GM19023 (cell line): Measurements from ENCODE around the gene VCL.

Experiments
- ATAC-seq: cut with Tn5 transposase; IDR thresholded peaks from one replicate; pipeline ENCODE4 v1.9.1; 2021; ENCODE audit warnings: mild to moderate bottlenecking, moderate library complexity; ENCODE audit not compliant: unreplicated experiment

VCL gene

DNA sequence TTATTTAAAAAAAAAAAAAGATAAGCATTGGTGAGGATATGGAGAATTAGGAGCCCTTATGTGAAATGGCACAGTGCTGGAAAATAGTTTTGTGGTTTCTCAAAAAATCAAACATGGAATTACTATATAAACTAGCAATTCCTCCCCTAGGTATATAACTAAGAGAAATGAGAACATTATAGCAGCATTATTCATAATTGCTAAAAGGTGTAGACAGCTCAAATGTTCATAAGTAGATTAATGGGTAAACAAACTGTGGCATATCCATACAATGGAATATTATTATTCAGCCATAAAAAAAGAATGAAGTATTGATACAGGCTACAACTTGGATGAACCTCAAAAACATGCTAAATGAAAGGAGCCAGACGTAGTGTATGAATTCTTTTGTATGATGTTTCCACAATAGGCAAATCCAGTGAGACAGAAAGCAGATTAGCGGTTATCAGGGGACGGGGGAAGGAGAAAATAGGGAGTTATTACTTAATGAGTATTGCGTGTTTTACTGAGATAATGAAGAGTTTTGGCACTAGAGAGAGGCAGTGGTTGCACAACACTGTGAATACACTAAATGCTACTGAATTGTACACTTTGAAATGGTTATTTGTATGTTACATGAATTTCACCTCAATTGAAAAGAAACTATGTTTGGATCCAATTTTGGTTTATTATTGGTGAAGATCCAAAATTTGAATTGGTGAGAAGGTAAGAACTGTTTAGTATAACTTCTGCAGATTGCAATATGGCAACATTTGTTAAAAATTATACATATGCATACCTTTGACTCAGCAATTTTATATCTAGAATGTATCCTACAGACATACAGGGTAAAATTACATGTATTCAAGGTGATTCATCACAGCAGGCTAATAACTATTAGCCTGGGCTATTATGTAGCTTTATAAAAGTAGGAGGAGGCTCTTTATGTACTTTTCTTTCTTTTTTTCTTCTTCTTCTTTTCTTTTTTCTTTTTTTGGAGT is 69.7 kb downstream of the VCL start:
- ATAC-seq = no peak

DNA sequence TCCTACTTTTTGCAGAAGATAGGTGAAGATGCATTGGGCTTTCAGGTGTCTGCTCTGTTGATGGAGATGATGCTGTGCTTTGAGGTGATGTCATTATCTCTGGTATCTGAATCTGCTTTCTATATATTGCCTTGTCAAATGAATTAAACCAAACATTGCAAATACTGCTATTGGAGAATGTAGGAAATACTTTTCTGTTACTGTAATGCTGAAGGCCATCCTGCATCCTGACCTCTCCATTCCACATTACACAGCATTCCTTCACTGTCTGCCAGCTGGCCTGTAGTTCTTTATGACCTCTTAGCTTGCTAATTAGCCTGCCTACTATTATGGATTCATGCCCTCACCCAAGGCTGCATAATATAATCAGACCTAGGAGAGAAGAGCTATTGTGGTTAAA is 73.2 kb downstream of the VCL start:
- ATAC-seq = no peak

DNA sequence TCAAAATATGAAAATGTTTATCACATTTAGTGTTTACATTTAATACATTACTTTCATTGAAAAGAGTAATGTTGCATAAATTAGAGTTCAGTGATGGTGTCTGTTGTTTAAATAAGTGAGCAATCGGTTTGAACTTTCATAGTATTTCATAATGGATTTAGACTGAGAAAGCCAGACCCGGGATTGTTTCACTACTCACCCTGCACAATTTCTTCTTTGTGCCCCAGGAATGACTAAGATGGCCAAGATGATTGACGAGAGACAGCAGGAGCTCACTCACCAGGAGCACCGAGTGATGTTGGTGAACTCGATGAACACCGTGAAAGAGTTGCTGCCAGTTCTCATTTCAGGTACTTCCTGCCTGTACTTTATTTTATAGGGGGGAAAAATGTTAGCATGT is 74.6 kb downstream of the VCL start:
- ATAC-seq = no peak

- no peak for ATAC-seq
Measured at GRCh38 chr10:74075906-74076305, 78.0 kb downstream of the VCL start.

DNA sequence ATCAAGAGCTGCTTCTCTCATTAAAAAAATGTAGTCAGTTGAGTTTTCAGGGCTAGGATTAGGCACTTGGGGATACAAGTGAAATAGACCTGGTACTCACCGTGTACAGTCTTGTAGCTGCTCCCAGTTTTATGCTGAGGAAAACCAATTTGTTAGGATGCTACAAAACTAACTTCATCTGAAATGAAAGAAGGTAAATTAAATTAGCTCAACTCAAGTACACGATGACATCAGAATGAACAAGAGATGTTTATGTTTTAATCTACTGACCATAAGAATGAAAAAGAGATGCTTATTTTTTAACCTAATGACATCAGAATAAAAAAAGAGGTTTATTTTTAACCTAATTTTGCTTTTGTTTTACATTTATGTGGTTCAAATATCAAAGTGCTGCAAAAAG is 79.0 kb downstream of the VCL start:
- ATAC-seq = no peak

DNA sequence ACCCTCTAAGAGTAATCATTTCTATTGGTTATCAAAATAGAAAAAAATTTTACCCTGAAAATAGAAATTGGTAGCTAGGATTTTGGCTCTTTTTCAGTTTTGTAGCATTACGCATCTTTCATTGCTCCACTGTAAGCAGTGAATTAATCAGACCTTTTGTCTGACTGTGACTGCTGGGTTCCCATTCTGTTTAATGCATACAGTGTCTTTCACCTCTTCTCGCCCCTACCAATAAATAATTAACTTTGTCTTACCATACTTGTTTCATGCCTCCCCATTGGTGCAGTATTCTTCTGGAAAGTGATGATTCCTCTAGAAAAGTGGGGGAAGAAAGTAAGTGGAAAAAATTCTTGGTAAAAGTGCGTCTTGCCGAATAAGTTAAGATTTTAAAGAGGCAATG is 79.5 kb downstream of the VCL start:
- ATAC-seq = no peak

GRCh38 chr10:74078037-74078436 is 80.1 kb downstream of the VCL start:
- ATAC-seq = no peak

GRCh38 chr10:74079028-74079935 is 81.4 kb downstream of the VCL start:
- no peak for ATAC-seq

DNA sequence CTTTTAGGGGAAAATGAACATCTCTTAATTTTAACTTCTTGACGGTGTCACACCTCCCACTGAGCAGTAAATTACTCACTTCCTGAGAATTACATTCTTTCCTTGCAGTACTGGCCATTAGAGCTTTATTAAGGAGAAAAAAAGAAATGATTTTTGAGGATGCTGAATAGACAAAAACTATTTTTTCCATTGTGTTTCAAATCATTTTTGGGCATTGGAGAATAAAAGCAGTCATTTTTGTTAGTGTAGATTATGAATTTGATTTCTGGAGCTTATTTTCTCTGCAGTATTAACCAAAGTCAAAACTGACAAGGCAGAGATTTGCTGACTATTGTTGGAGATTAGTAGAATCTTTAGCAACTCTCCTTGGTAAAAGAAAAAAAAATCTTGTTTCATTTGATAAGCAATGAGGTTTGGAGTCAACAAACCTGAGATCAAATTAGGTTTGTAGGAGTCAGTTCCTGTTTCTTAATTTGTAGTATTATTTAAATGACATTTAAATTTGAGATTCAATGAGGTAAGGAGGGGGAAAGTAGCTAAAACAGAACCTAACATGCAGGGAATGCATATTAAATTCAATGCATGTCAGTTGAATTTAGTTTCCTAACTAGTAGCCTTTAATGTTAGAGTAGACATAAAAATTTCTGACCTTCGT is 82.1 kb downstream of the VCL start:
- no peak for ATAC-seq

GRCh38 chr10:74081192-74081803 is 83.4 kb downstream of the VCL start:
- no peak for ATAC-seq

GRCh38 chr10:74081941-74082718 is 84.2 kb downstream of the VCL start:
- no peak for ATAC-seq

DNA sequence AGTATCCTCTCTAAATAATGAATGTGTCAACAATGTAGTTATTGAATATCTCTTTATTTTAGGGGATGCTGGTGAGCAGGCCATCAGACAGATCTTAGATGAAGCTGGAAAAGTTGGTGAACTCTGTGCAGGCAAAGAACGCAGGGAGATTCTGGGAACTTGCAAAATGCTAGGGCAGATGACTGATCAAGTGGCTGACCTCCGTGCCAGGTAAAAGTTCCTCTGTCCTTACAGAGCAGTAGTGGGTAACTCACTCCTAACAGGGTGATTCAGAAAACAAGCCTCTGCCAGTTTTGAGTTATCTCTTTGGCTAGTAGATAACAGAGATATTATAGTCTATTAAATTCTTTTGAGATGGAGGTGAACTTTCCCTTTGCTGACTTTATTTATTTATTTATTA is 85.4 kb downstream of the VCL start:
- ATAC-seq = no peak

- peak; percentile 70 for ATAC-seq
Measured at GRCh38 chr10:74084955-74085354, 87.0 kb downstream of the VCL start.

- ATAC-seq = no peak
Measured at GRCh38 chr10:74086317-74086716, 88.4 kb downstream of the VCL start.

DNA sequence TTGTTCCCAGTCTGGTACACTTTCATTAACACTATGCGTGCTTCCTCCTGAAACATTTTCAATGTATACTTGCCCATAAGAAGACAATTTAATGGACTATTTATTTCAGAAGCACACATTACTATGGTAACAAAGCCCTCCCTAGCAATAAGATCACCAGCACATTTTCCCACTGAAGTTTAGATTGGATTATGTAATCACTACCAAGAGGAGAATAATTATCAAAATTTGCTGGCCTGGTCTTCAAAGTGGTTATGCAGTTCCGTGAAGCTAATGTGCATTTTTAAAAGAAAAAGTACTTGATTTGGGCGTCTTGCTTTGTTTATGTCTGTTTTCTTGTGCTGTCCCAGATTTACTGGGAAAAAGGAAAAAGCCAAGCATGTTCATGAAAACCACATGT is 90.8 kb downstream of the VCL start:
- no peak for ATAC-seq

DNA sequence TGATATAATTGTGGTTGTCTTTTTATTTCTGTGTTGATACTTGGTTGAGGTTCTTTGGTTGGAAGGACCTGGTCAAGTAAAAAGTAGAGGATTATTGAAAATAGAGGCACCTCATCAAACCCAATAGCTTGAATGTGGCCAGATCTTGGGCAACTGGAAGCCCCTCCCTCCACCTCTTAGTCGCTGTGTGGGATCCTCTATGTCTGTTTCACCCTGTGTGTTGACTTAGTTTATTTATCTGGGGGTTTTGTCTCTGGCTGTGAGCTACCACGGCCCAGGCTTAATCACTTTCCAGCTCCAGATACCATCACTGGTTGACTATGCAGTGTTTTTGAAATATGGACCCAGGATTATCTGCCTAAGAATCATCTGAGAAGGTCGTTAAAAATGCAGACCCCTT is 94.5 kb downstream of the VCL start:
- no peak for ATAC-seq

DNA sequence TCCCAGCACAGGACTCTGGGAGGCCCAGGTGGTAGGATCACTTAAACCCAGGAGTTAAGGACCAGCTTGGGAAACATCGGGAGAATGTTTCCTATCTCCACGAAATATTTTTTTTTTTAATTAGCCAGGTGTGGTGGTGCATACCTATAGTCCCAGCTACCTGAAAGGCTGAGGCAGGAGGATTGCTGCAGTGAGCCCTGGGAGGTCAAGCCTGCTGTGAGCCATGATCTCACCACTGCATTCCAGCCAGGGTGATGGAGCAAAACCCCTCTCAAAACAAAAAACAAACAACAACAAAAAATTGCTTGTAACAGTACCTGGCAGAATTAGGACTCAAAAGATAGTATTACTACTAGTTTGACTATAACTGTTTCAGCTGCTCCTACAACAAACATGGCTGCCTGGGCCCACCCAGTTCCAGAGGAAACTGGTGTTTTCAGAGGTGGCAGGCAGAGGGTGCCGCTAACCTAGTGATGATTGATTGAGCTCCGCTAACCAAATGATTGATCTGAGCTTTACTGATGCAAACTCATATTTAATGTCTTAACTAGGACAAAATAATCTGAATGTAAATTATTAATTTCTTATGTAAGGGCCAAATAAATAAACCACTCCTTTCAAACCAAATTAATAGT is 95.7 kb downstream of the VCL start:
- ATAC-seq = no peak

GRCh38 chr10:74094231-74094630 is 96.3 kb downstream of the VCL start:
- no peak for ATAC-seq

- ATAC-seq = peak; percentile 72
Measured at GRCh38 chr10:74096777-74097176, 98.9 kb downstream of the VCL start.

DNA sequence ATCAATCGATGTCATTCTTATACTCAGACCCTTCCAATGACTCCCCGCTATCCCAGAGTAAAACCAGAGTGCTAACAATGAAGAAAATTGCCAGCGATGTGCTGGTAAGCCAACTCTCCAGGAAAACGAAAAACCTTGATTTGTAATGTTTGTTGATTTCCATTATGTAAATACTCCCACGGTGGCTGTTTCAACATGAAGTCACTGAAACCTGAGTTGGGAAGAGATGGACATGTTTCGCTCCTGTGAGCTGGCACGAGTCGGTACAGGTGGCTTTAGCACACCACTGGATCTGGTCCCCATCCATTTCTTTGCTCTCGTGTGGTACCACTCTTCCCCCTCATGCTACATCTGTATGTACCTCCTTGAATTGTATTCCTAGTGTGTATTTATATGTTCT is 99.9 kb downstream of the VCL start:
- ATAC-seq = no peak
